Measurements from ENCODE around the gene IMMP2L.
"Not testable (repeated sequence)": the region's sequence is repeated elsewhere in the genome, so short reads cannot be mapped to it uniquely, and the experiment has no call there.

Gene IMMP2L

DNA sequence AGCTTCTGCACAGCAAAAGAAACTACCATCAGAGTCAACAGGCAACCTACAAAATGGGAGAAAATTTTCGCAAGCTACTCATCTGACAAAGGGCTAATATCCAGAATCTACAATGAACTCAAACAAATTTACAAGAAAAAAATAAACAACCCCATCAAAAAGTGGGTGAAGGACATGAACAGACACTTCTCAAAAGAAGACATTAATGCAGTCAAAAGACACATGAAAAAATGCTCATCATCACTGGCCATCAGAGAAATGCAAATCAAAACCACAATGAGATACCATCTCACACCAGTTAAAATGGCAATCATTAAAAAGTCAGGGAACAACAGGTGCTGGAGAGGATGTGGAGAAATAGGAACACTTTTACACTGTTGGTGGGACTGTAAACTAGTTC lies 92.4 kb downstream of the IMMP2L start:
- DNase-seq (ENCODE audit: low read depth in 2 of 2, low spot score in 1 of 2) = not testable (repeated sequence)

DNA sequence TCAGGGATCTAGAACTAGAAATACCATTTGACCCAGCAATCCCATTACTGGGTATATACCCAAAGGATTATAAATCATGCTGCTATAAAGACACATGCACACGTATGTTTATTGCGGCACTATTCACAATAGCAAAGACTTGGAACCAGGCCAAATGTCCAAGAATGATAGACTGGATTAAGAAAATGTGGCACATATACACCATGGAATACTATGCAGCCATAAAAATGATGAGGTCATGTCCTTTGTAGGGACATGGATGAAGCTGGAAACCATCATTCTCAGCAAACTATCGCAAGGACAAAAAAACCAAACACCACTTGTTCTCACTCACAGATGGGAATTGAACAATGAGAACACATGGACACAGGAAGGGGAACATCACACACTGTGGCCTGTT lies 96.5 kb downstream of the IMMP2L start:
- not testable (repeated sequence) for DNase-seq (ENCODE audit: low read depth in 2 of 2, low spot score in 1 of 2)

- no peak for DNase-seq (ENCODE audit: low read depth in 2 of 2, low spot score in 1 of 2)
Observed at GRCh38 chr7:111460695-111461094, 101.6 kb downstream of the IMMP2L start.

- DNase-seq (ENCODE audit: low read depth in 2 of 2, low spot score in 1 of 2) = no peak
Observed at GRCh38 chr7:111459757-111460280, 102.5 kb downstream of the IMMP2L start.

DNA sequence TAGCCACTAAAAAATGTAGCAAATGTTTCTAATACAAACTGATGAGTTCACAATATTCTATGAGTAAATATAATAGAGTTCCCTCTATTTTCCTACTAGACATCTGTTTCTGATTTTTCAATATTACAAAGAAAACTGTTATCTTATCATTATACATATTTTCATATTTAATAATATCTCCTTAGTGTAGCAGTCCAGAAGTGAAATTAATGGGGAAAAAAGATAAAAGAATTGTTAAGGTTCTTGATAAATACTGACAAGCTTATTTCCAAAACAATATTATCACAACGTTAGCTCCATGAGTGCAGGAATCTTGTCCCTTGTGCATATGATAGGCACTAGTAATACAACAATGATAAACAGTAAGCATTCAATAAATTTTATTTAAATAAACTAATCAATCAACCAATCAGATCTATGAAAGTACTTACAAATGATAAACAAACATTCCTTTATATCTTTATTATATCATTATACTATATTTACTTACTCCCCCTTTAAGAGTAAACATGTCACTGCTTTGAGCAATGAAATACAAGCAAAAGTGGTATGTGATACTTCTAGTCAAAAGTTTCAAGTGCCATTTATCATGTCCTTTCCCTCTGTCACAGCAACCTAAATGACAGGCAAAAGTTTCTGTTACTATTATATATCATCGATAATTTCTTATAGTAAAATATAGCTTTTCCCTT lies 103.1 kb downstream of the IMMP2L start:
- DNase-seq (ENCODE audit: low read depth in 2 of 2, low spot score in 1 of 2) = no peak

DNA sequence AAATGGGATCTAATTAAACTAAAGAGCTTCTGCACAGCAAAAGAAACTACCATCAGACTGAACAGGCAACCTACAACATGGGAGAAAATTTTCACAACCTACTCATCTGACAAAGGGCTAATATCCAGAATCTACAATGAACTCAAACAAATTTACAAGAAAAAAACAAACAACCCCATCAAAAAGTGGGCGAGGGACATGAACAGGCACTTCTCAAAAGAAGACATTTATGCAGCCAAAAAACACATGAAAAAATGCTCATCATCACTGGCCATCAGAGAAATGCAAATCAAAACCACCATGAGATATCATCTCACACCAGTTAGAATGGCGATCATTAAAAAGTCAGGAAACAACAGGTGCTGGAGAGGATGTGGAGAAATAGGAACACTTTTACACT lies 111.6 kb downstream of the IMMP2L start:
- DNase-seq (ENCODE audit: low read depth in 2 of 2, low spot score in 1 of 2) = not testable (repeated sequence)

DNA sequence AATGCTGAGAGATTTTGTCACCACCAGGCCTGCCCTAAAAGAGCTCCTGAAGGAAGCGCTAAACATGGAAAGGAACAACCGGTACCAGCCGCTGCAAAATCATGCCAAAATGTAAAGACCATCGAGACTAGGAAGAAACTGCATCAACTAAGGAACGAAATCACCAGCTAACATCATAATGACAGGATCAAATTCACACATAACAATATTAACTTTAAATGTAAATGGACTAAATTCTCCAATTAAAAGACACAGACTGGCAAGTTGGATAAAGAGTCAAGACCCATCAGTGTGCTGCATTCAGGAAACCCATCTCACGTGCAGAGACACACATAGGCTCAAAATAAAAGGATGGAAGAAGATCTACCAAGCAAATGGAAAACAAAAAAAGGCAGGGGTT lies 114.8 kb downstream of the IMMP2L start:
- DNase-seq (ENCODE audit: low read depth in 2 of 2, low spot score in 1 of 2) = not testable (repeated sequence)

DNA sequence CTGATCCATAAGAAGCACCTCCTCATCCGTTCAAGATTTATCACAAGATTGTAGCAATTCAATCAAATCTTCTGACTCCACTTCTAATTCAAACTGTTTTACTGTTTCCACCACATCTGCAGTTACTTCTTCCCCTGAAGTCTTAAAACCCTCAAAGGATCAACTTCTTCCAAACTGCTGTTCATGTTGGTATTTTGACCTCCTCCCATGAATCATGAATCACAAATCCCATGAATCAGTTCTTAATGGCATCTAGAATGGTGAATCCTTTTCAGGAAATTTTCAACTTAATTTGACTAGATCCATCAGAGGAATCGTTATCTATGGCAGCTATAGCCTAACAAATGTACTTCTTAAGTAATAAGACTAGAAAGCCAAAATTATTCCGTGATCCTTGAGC lies 122.3 kb downstream of the IMMP2L start:
- no peak for DNase-seq (ENCODE audit: low read depth in 2 of 2, low spot score in 1 of 2)

DNA sequence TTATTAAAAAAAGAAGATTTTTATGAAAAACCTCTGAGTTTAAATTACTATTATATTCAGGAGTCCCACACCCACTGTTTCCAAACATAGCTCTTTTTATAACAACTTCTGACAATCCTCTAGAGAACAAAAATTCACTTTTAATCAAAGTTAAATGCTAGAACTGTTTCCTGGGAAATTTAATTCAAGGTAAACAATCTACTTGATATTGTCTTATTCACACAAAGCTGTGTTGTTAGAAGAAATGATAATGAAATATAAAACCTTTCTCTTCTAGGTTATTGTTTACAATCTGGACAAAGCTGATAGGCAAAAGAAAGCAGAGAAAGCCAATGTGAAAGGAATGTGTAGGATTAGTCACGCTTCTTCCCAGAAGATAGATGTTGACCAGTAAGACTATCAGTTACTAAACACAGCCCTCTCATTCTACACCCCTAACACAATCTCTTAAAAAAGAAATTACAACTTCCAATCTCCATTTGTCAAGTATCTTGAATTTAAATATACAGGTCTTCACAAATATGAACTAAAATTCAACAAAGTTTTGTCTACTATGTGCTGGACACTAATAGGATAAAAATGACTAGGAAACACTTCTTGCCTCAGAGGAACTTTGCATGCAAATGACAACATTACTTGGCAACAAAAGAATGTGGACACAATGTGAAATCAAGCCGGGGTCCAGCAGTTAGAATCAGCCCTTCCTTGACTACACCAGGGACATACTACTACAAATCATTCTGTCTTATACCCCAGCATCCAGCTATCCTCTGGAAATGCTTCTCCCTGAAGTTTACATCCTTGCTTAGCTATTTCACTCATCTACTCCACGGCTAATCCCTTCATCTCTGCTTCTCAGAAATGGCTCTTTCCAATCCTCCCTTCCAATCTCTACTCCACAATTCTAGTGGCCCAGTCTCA lies 123.7 kb downstream of the IMMP2L start:
- no peak for DNase-seq (ENCODE audit: low read depth in 2 of 2, low spot score in 1 of 2)

GRCh38 chr7:111437736-111438135 lies 124.6 kb downstream of the IMMP2L start:
- DNase-seq (ENCODE audit: low read depth in 2 of 2, low spot score in 1 of 2) = no peak

DNA sequence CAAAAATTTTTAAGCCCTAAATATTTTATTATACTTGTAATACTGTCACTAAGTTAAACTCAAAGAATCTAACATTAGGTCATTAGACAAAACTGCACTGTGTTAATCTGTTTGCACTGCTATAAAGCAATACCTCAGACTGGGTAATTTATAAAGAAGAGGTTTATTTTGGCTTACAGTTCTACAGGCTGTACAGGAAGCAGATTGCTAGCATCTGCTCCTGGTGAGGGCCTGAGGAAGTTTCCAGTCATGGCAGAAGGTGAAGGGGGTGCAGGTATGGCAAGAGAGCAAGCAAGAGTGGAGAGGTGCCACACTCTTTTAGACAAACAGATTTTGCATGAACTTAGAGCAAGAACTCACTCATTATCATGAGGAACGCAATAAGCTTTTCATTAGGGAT lies 125.7 kb downstream of the IMMP2L start:
- no peak for DNase-seq (ENCODE audit: low read depth in 2 of 2, low spot score in 1 of 2)

DNA sequence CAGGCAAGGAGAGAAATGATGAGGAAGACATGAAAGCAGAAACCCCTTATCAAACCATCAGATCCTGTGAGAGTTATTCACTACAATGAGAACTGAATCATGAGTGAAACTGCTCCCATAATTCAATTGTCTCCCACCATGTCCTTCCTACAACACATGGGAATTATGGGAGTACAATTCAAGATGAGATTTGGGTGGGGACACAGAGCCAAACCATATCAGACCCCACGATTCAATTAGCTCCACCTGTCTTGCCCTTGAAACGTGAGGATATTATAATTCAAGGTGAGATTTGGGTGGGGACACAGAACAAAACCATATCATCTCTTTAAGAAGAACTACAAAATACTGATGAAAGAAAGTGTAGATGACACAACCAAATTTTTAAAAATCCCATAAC lies 128.9 kb downstream of the IMMP2L start:
- no peak for DNase-seq (ENCODE audit: low read depth in 2 of 2, low spot score in 1 of 2)

- no peak for DNase-seq (ENCODE audit: low read depth in 2 of 2, low spot score in 1 of 2)
Observed at GRCh38 chr7:111429781-111430180, 132.5 kb downstream of the IMMP2L start.

DNA sequence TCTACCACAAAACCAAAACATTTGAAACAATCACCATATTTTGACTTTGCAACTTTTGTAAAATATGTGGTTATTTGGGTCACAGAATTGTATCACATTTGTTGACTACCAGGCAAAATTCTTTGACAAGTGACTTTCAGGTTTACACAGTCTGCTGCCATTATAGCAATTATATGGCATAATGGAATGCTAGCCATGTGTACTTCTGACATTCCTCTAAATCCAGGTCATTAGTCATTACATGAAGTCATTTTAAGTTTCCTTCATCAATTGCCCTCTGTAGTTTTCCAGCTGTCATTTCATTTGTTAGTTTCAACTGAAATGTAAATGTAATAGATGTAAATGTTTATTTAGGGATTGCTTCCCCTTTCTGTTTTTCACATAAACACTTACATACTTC lies 137.5 kb downstream of the IMMP2L start:
- no peak for DNase-seq (ENCODE audit: low read depth in 2 of 2, low spot score in 1 of 2)

DNA sequence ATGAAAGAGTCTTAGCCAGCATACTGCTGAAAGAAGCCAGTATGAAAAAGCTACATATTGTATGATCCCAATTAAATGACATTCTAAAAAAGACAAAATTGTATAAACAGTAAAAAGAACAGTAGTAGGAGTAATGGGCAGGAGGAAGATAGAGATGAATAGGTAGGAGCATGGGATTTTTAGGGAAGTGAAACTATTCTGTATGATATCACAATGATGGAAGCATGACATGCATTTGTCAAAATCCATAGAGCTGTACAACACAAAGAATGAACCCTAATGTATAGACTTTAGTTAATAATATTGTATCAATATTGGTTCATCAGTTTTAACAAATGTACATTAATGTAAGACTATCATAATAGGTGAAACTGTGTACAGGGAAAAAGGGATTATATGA lies 147.9 kb downstream of the IMMP2L start:
- DNase-seq (ENCODE audit: low read depth in 2 of 2, low spot score in 1 of 2) = no peak

GRCh38 chr7:111413739-111414138 lies 148.6 kb downstream of the IMMP2L start:
- no peak for DNase-seq (ENCODE audit: low read depth in 2 of 2, low spot score in 1 of 2)

- no peak for DNase-seq (ENCODE audit: low read depth in 2 of 2, low spot score in 1 of 2)
Observed at GRCh38 chr7:111410899-111411298, 151.4 kb downstream of the IMMP2L start.

DNA sequence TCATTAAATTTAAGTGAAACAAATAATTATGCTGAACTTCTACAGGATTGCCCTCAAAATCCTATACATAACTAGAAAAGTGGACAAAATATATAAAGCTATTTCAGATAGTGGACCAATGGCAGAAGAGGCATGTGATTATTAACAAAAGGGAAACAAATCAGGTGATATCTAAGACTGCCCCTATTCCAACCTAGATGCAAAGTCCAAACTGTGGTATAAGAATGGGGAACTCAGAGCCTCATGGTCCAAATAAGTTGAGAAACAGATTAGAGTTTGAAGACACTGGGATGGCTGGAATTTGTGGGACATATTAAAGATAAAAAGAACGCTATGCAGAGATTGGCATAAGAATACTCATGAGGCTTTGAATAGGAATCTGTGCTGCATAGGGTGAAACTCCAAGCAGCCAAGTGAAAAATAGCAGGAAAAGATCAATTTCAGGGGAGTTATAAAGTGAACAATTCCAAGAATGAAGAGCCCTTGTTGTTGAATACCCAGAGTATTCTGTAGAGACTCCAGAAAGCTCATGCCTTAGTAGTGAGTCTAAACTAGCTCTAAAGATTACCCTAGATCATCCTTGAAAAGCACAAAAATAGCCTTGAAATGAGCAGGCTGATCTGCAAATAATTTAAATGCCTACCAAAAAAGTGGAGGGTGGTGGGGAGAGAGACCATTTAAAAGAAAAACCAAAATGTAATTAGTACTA lies 152.4 kb downstream of the IMMP2L start:
- DNase-seq (ENCODE audit: low read depth in 2 of 2, low spot score in 1 of 2) = no peak

- no peak for DNase-seq (ENCODE audit: low read depth in 2 of 2, low spot score in 1 of 2)
Observed at GRCh38 chr7:111408724-111409123, 153.6 kb downstream of the IMMP2L start.

DNA sequence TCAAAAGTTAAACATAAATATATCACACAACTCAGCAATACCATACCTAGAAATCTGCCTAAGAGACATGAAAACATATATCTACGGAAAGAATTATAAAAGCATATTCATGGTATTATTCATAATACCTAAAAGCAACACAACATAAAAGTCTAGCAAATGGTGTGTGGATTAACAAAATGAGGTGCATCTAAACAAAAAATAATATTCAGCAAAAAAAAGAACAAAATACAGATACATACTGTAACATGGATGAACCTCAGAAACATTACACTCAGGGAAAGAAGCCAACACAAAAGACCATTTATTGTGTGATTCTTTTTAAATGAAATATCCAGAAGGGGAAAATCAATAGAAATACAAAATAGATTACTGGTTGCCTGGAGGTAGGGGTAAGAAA lies 155.0 kb downstream of the IMMP2L start:
- DNase-seq (ENCODE audit: low read depth in 2 of 2, low spot score in 1 of 2) = no peak

DNA sequence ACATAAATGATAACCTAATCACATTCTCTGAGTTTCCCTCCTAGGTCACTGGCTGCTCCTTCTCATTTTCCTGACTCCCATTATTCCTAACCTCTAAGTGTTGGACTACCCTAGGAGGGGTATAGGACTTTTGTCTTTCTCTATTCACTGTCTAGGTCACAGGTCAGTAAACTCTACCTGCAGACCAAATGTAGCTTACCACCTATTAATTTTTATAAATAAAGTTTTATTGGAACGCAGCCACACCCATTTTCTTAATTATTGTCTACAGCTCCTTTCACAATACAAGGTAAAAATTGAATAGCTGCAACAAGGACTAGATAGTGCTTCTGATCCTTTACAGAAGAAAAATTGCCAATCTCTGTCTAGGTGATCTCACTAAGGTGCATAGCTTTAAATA lies 156.7 kb downstream of the IMMP2L start:
- DNase-seq (ENCODE audit: low read depth in 2 of 2, low spot score in 1 of 2) = no peak

- DNase-seq (ENCODE audit: low read depth in 2 of 2, low spot score in 1 of 2) = no peak
Observed at GRCh38 chr7:111401516-111401915, 160.8 kb downstream of the IMMP2L start.

All from stimulated activated CD8-positive, alpha-beta memory T cell treated with anti-CD3 and anti-CD28 coated beads, Interleukin-4, amount 100 ng/mL, for 1 hour (primary cell).